ENCODE data around the gene GTF2H4.

GRCh38 chr6:30962716-30963115, 54.7 kb downstream of the GTF2H4 start:
- TF ChIP-seq, protein P1, sequence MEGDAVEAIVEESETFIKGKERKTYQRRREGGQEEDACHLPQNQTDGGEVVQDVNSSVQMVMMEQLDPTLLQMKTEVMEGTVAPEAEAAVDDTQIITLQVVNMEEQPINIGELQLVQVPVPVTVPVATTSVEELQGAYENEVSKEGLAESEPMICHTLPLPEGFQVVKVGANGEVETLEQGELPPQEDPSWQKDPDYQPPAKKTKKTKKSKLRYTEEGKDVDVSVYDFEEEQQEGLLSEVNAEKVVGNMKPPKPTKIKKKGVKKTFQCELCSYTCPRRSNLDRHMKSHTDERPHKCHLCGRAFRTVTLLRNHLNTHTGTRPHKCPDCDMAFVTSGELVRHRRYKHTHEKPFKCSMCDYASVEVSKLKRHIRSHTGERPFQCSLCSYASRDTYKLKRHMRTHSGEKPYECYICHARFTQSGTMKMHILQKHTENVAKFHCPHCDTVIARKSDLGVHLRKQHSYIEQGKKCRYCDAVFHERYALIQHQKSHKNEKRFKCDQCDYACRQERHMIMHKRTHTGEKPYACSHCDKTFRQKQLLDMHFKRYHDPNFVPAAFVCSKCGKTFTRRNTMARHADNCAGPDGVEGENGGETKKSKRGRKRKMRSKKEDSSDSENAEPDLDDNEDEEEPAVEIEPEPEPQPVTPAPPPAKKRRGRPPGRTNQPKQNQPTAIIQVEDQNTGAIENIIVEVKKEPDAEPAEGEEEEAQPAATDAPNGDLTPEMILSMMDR (IDR thresholded peaks at IDR 0.05): no peak
- no peak for TF ChIP-seq ZFX (IDR thresholded peaks at IDR 0.05; ENCODE audit: borderline replicate concordance)

Data from 22Rv1 (cell line).